NCI-H2227 treated with DMSO at 0.1 percent for 48 hours (cell line): ENCODE results near the gene PCDH9.
"Not testable (repeated sequence)": the region's sequence is repeated elsewhere in the genome, so short reads cannot be mapped to it uniquely, and the experiment has no call there.

ENCODE experiments used
- DNase-seq: peaks from one replicate; lab custom pipeline; 2025; lab: John Stamatoyannopoulos, UW

The PCDH9 gene

DNA sequence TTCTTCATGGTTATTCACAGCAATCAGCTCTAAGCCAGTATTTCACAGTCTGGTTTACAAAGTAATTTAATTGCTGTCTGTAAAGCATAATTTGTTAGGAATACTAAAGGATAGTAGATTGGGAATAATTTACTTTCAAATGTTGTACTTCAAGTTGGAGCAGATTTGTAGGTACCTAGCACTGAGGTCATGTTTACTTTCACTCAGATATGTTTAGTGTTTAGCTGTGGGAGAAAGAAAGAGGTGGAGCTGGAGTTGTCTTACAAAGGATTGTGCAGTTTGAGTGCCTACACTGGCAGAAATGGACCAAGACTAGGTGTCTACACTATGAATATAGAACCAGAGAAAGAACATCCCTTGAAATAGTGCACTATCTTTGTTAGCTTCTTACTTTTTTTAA, 464.6 kb downstream of the PCDH9 start:
- no peak for DNase-seq

- not testable (repeated sequence) for DNase-seq
Observed at GRCh38 chr13:66760678-66761077, 469.5 kb downstream of the PCDH9 start.

DNA sequence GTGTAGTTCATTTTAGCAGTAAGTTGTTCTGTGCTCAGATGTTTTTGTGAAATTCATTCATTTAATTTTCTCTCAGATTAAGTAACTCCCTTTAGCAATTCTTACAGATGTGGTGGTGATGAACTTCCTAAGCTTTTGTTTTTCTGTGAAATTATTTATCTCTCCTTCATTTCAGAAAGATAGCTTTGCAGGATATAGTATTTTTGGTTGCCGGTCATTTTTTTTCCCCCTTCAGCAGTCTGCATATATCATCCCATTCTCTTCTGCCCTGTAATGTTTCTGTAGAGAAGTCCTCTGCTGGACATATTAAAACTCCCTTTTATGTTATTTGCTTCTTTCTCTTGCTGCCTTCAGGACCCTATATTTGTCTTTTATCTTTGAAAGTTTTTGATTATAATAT, 470.2 kb downstream of the PCDH9 start:
- no peak for DNase-seq

DNA sequence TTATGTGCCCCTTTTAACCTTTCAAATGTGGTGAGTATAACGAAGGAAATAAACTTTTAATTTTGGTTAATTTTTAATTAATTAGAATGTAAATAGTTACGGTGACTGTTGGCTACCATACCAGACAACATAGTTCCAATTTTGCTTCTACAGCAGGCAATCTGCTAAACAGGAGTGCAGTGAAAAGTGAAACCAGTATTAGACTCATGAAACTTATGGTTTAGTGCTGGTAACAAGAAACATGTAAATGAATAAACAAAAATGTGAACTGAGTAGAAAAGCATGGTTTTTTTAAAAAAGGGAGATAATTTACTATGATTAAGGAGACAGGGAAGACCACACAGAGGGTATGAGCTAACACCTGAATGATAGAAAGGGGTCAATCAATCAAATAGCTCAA, 478.4 kb downstream of the PCDH9 start:
- no peak for DNase-seq

GRCh38 chr13:66748712-66749111, 481.4 kb downstream of the PCDH9 start:
- DNase-seq: no peak

GRCh38 chr13:66745307-66745706, 484.8 kb downstream of the PCDH9 start:
- DNase-seq: no peak

DNA sequence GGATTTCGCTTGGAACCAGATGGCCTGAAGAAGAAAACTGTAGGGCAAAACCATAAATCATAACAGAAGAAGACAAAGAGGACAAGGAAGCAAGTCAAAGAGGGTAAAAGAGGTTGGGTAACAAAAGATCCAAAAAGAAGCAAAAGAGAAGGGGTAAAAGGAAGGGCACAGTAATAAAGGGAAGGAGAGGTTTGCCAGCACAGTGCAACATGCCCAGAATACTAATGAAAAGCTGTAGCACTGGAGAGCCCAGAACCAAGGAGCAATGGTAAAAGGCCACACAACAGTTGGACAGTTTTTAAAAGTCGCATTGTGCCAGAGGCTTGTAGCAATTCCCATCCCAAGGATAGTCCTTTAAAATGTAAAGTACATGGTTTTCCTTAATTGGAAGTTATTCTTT, 506.6 kb downstream of the PCDH9 start:
- DNase-seq: no peak

DNA sequence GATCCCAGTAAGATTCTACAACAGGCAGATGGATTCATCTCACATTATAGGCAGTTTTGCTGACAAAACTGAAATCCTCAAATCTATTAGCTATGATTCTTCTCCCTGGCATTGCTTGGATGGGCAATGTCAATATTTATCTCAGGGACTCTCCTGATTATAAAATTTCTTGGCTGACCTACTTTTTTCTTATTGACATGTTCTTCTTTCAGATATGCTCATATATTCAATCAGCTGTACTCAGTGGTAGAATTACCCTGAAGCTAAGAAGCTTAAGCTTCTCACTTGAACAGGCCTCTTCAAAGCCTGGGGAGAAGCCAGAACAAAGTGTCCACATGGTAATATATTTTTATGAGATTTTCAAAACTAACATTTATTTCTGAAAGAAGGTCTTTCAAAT, 513.6 kb downstream of the PCDH9 start:
- DNase-seq: no peak

GRCh38 chr13:66714795-66715194, 515.3 kb downstream of the PCDH9 start:
- no peak for DNase-seq

- DNase-seq: no peak
Observed at GRCh38 chr13:66704110-66704509, 526.0 kb downstream of the PCDH9 start.

DNA sequence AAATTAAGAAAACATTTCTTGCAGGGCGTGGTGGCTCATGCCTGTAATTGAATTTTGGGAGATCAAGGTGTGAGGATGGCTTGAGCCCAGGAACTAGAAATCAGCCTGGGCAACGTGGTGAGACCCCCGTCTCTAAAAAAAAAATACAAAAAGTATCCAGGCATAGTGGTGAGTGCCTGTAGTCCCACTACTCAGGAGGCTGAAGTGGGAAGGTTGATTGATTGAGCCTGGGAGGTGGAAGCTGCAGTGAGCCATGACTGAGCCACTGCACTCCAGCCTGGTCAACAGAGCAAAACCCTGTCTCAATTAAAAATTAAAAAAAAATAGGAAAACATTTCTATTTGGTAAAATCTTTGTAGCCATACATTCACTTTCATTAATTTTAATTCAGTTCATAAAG, 526.5 kb downstream of the PCDH9 start:
- no peak for DNase-seq

DNA sequence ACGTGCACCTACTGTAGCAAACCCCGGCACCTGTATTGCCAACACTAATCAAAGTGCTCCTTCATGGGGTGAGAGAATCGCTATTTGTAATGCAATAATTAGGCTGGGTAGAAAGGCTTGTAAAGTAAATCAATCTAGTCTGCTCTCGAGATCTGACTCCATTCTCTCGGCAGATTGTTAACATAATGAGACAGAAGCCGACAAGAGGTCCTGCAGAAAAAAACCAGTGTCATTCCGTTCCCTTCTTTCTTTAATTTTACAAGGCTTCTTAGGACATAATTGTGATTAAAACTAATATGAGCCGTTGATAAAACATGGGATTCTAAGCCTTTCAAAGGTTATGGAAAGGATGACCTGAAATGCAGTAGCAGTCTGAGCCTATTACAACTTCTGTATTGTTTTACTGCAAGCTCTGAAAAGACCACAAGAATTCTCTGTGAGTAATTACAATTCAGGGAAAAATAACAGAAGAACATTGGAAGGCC, 530.0 kb downstream of the PCDH9 start:
- peak; percentile 22 for DNase-seq

- no peak for DNase-seq
Observed at GRCh38 chr13:66693656-66694055, 536.5 kb downstream of the PCDH9 start.

GRCh38 chr13:66691149-66691548, 539.0 kb downstream of the PCDH9 start:
- no peak for DNase-seq

DNA sequence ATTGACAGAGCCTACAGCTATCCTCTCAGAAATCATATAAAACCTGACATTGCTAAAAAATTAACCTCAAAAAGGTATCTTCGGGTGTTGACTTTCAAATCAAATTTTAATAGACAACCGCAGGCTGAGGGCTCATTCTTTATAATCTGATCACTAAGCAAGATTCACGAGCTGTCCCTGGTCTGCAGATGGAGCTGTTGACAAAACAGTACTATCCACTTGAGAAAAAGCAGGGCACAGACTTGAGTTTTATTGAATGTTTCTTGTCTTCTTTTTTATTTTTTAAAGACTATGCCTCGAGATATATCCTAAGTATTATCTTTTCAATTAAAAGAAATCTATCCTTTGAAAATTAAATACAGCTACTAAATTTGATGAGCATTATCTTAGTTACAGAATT, 540.5 kb downstream of the PCDH9 start:
- no peak for DNase-seq

GRCh38 chr13:66689037-66689619, 541.0 kb downstream of the PCDH9 start:
- peak; percentile 53 for DNase-seq

DNA sequence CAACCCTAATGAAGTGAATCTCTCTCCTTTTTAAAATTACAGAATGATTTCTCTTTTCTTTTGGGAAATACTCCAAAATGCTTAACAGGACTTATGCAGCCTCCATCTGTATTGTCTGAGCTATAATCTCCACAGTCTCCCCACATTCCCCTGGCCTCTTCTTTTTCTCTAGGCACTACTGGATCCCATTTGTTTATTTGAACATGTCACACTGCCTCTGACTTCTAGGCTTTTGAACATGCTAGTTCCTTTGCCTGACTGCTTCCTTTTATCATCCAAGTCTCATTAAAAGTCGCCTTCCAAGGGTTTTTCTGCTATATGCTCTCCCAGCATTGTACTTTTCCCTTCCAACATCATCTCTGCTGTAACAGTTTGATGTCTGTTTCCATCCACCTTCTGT, 548.7 kb downstream of the PCDH9 start:
- DNase-seq: no peak

DNA sequence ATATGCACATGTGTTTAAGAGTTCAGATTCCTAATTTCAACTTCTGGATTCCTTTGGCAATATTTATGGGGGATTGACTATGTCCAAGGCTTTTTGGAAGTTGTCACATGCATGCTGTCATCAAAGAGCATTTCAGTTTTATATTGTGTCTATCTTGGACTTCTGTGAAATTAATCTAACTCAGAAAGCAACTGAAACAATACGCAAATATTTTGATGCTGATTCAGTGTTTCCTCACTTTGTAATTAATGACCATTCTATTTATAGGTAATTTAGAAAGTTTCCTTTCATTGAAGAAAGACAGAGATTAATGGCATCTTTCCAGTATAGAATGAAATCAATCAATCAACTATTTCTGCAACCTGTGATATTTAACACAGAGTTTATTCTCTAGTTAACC, 550.1 kb downstream of the PCDH9 start:
- DNase-seq: no peak

DNA sequence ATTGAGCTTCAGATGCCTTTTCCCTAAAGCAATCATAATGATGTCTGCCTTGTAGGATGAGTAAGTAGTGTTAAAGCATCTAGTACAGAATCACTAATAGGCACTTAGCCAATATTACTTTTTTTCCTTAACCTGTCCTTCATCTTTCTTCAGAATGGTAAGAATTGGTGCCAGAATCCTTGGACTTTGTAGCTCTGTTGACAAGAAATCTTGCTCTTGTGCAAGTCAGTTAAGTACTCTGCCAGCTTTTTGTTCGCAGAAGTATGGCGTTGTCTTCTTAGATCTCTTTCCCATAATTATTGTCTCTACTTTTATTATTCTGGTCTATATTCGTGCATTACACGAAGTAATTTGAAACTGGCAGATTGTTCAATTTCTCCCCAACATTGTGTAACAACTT, 554.5 kb downstream of the PCDH9 start:
- DNase-seq: no peak

GRCh38 chr13:66673401-66673800, 556.7 kb downstream of the PCDH9 start:
- no peak for DNase-seq

DNA sequence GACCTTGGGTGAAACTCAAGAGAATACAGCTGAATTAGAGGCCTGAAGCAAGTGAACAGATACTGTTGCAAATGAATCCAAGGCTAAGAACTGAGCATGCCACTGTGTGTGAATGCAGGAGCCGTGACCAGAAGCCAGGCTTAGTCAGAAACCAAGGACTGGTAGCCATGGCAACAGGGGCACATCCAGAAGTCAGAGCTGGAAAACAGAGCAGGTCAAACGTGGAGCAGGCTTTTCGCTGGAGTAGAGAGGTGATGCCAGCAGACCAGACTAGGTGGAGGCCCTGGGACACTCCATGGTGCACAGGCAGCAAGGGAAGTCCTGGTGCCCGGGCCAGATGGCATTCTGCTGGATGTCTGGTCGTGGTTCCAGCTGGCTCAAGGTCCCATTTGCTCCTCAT, 564.1 kb downstream of the PCDH9 start:
- peak; percentile 44 for DNase-seq

- no peak for DNase-seq
Observed at GRCh38 chr13:66663711-66664110, 566.4 kb downstream of the PCDH9 start.

- no peak for DNase-seq
Observed at GRCh38 chr13:66663206-66663605, 566.9 kb downstream of the PCDH9 start.

DNA sequence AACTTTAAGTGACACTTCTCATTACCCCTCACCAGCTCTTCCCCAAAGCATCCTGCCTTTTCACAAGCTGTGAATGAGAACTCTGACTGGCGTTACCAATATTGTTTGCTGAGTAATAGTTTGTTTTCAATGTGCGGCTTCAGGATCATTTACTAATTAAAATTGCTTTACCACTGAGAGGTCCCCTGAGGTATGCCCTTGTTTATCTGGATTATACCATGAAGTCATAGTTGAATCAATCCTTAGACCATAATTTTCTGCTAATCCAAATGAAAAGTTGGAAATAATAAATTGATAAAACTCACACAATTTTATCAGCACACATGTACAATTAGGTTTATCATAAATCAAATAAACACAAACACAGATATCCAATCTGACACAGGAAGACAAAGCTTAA, 568.8 kb downstream of the PCDH9 start:
- DNase-seq: no peak

GRCh38 chr13:66660468-66660813, 569.7 kb downstream of the PCDH9 start:
- DNase-seq: no peak
